GM23338 (cell line): ENCODE measurements around the gene APBA1. TPM values are rescaled to one million over a fixed set of nuclear protein-coding genes. Genes with fewer than 3 reads are reported as not detected.

Experiments used
- ATAC-seq: fragments of 200-7000 bp; cut with Tn5 transposase; 3 replicates; pipeline ENCODE4 v1.9.1; 2020
- DNase-seq: peaks from one replicate; pipeline ENCODE4 v3.0.0-alpha.2; 2015; ENCODE audit warnings: low spot score
- H2AFZ ChIP-seq: fragments of 200-600 bp; sonication (generic); 2 replicates; pipeline ENCODE4 v1.8.0; 2016; ENCODE audit warnings: antibody characterized with exemption, mild to moderate bottlenecking, moderate library complexity
- H3F3A ChIP-seq: fragments of 200-600 bp; sonication (generic); replicated peaks from 2 replicates; pipeline ENCODE4 v1.8.0; 2017; ENCODE audit warnings: antibody characterized with exemption, mixed run types, low read depth
- H3K27ac ChIP-seq: fragments of 200-600 bp; sonication (generic); 2 replicates; pipeline ENCODE4 v1.6.1; 2016; ENCODE audit warnings: low read depth
- H3K27me3 ChIP-seq: fragments of 200-600 bp; sonication (generic); 2 replicates; pipeline ENCODE4 v1.8.0; 2016; ENCODE audit warnings: mild to moderate bottlenecking, mixed run types, moderate library complexity; ENCODE audit not compliant: insufficient read depth
- H3K36me3 ChIP-seq: fragments of 200-600 bp; sonication (generic); 2 replicates; pipeline ENCODE4 v1.8.0; 2016; ENCODE audit warnings: mild to moderate bottlenecking; ENCODE audit not compliant: insufficient read depth
- H3K4me1 ChIP-seq: fragments of 200-600 bp; sonication (generic); 2 replicates; pipeline ENCODE4 v1.8.0; 2016; ENCODE audit warnings: mild to moderate bottlenecking, moderate library complexity; ENCODE audit not compliant: insufficient read depth
- H3K4me2 ChIP-seq: fragments of 200-600 bp; sonication (generic); 2 replicates; pipeline ENCODE4 v1.7.1; 2017; ENCODE audit warnings: mixed run types
- H3K4me3 ChIP-seq: fragments of 200-600 bp; sonication (generic); 2 replicates; pipeline ENCODE4 v1.6.1; 2016; ENCODE audit warnings: mixed run types
- H3K79me2 ChIP-seq: fragments of 200-600 bp; sonication (generic); replicated peaks from 2 replicates; pipeline ENCODE4 v1.8.0; 2017; ENCODE audit warnings: mild to moderate bottlenecking; ENCODE audit not compliant: insufficient read depth
- H3K9me2 ChIP-seq: fragments of 200-600 bp; sonication (generic); 2 replicates; pipeline ENCODE4 v1.8.0; 2017; ENCODE audit not compliant: insufficient read depth
- H4K20me1 ChIP-seq: fragments of 200-600 bp; sonication (generic); replicated peaks from 2 replicates; pipeline ENCODE4 v1.8.0; 2017; ENCODE audit warnings: mild to moderate bottlenecking; ENCODE audit not compliant: insufficient read depth
- H3K27ac Mint-ChIP-seq: 2 replicates; pipeline ENCODE4 v1.8.0; 2020; ENCODE audit warnings: inconsistent platforms, mild to moderate bottlenecking, moderate library complexity, mixed read lengths
- H3K27me3 Mint-ChIP-seq: 3 replicates; pipeline ENCODE4 v1.8.0; 2022; ENCODE audit warnings: low read depth, mild to moderate bottlenecking, moderate library complexity, mixed read lengths, inconsistent platforms; ENCODE audit not compliant: insufficient read depth, poor library complexity
- H3K36me3 Mint-ChIP-seq: 3 replicates; pipeline ENCODE4 v1.8.0; 2021; ENCODE audit warnings: low read depth, mild to moderate bottlenecking, inconsistent platforms, moderate library complexity, mixed read lengths
- H3K4me1 Mint-ChIP-seq: 3 replicates; pipeline ENCODE4 v1.8.0; 2020; ENCODE audit warnings: mild to moderate bottlenecking, inconsistent platforms, mixed read lengths
- H3K4me3 Mint-ChIP-seq: 3 replicates; pipeline ENCODE4 v1.8.0; 2021; ENCODE audit warnings: moderate library complexity, mild to moderate bottlenecking, inconsistent platforms, mixed read lengths
- H3K9me3 Mint-ChIP-seq: 3 replicates; pipeline ENCODE4 v1.8.0; 2020; ENCODE audit warnings: moderate library complexity, mild to moderate bottlenecking, inconsistent platforms, mixed read lengths
- CREB1 ChIP-seq: fragments of 250-450 bp; sonication (Bioruptor Pico); IDR thresholded peaks from 2 replicates; pipeline ENCODE4 v1.5.0; 2020; ENCODE audit warnings: low read depth, mild to moderate bottlenecking, moderate library complexity
- EZH2phosphoT487 ChIP-seq: fragments of 200-600 bp; sonication (generic); IDR thresholded peaks from one replicate; pipeline ENCODE4 v1.8.1; 2018; ENCODE audit warnings: antibody characterized with exemption; ENCODE audit not compliant: unreplicated experiment
- JUNB ChIP-seq: IDR thresholded peaks from one replicate; pipeline ENCODE4 v1.6.1; 2016; ENCODE audit warnings: antibody characterized with exemption; ENCODE audit not compliant: unreplicated experiment
- NANOG ChIP-seq: IDR thresholded peaks from 2 replicates; pipeline ENCODE4 v1.6.1; 2016; ENCODE audit warnings: antibody characterized with exemption, borderline replicate concordance
- ZNF331 ChIP-seq: fragments of 250-450 bp; sonication (Bioruptor Pico); IDR thresholded peaks from 2 replicates; pipeline ENCODE4 v1.5.0; 2020; ENCODE audit warnings: low read depth, mild to moderate bottlenecking, moderate library complexity
- polyA plus RNA-seq: library from polyadenylated mRNA; unstranded; fragments of >200 nt; fragmentation: Nextera tagmentation; extraction: Ambion mirVana; gene quantifications from 2 replicates; pipeline ENCODE4 v1.2.1, GENCODE V29; 2016
- total RNA-seq: library from RNA; depleted of rRNA; stranded (reverse); fragments of >200 nt; shearing (Covaris generic); gene quantifications from 2 replicates; pipeline ENCODE4 v1.2.3, GENCODE V29; 2014
- TF ChIP-seq, protein P1 (sequence below): IDR thresholded peaks from one replicate; pipeline ENCODE4 v1.6.1; 2018; ENCODE audit warnings: antibody characterized with exemption; ENCODE audit not compliant: unreplicated experiment
- TF ChIP-seq, protein P2 (sequence below): fragments of 250-450 bp; sonication (Bioruptor Pico); IDR thresholded peaks from 2 replicates; pipeline ENCODE4 v1.5.0; 2020; ENCODE audit warnings: mild to moderate bottlenecking, moderate library complexity

The APBA1 gene
- total and polyA plus RNA-seq, 2 experiments from 2014 or later: 0.26 to 1.0 TPM

DNA sequence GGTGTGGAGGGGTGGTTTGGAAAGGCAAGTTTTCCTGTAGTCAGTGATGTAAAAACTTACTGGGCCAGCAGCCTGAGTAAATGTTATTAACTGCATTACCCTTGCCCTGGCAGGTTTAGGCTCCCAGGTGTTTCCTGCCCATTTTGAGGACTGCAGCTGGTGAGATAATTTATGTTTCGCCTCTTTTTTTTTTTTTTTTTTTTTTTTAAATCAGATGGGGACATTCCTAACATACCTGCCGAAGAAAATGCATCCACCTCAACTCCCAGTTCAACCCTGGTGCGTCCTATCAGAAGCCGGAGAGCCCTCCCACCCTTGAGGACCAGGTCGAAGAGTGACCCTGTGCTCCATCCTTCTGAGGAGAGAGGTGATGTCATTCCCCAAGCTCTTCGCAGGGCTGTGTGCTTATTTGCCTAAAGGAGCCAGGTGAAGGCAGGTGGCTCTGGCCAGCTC lies 286.6 kb downstream of the APBA1 start:
- H3K36me3 ChIP-seq: no peaks in the 10 kb centered on the region
- H3K4me3 ChIP-seq: no peak overlapping the region
- DNase-seq: peak; percentile 93
- ATAC-seq: peak; percentile 98
- H3F3A ChIP-seq: no peaks in the 10 kb centered on the region
- H3K79me2 ChIP-seq: no peaks in the 10 kb centered on the region
- H3K27ac Mint-ChIP-seq: peak overlapping the region; percentile 86
- no peak overlapping the region for H3K4me3 Mint-ChIP-seq
- no peaks in the 10 kb centered on the region for H4K20me1 ChIP-seq
- no peaks in the 10 kb centered on the region for H3K9me3 Mint-ChIP-seq
- 0 out of 2 replicates have a peak, but pooled peaks cover 2% of the 10 kb centered on the region for H3K4me1 ChIP-seq
- TF ChIP-seq NANOG: no peak
- TF ChIP-seq, protein P1, sequence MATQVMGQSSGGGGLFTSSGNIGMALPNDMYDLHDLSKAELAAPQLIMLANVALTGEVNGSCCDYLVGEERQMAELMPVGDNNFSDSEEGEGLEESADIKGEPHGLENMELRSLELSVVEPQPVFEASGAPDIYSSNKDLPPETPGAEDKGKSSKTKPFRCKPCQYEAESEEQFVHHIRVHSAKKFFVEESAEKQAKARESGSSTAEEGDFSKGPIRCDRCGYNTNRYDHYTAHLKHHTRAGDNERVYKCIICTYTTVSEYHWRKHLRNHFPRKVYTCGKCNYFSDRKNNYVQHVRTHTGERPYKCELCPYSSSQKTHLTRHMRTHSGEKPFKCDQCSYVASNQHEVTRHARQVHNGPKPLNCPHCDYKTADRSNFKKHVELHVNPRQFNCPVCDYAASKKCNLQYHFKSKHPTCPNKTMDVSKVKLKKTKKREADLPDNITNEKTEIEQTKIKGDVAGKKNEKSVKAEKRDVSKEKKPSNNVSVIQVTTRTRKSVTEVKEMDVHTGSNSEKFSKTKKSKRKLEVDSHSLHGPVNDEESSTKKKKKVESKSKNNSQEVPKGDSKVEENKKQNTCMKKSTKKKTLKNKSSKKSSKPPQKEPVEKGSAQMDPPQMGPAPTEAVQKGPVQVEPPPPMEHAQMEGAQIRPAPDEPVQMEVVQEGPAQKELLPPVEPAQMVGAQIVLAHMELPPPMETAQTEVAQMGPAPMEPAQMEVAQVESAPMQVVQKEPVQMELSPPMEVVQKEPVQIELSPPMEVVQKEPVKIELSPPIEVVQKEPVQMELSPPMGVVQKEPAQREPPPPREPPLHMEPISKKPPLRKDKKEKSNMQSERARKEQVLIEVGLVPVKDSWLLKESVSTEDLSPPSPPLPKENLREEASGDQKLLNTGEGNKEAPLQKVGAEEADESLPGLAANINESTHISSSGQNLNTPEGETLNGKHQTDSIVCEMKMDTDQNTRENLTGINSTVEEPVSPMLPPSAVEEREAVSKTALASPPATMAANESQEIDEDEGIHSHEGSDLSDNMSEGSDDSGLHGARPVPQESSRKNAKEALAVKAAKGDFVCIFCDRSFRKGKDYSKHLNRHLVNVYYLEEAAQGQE: no peak
- H3K27ac ChIP-seq: peak overlapping the region; percentile 92
- H3K4me2 ChIP-seq: no peak overlapping the region
- H3K4me1 Mint-ChIP-seq: peaks cover 27% of the 10 kb centered on the region
- no peaks in the 10 kb centered on the region for H3K27me3 ChIP-seq
- H3K9me2 ChIP-seq: peaks cover 5% of the 10 kb centered on the region; the same call in 1 of the 2 replicates
- H2AFZ ChIP-seq: no peak overlapping the region
- H3K36me3 Mint-ChIP-seq: peaks cover 11% of the 10 kb centered on the region; the same call in 2 of the 3 replicates
- peaks cover 9% of the 10 kb centered on the region for H3K27me3 Mint-ChIP-seq

DNA sequence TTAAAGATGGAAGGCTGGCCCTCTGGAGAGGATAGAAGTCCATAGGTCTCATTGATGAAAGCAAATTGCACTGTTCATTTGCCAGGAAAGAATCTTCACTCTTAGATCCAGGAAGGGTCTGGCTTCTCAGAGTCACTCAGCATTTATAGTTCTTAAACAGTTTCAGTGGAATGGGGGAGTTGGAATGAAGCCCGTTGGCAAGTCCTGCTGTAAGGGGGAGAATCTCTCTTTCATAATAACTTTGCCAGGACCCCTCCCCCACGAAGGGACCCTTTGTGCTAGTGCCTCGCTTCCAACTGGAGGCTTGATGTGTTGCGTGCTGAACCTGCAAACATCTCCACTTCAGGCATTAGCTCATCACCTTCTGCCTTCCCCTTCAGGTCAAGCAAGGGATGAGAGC lies 290.0 kb downstream of the APBA1 start:
- Mint-ChIP-seq H3K27ac (no peak overlapping the region), H3K27me3 (peaks cover 14% of the 10 kb centered on the region), H3K4me1 (peaks cover 25% of the 10 kb centered on the region), H3K9me3 (no peaks in the 10 kb centered on the region), H3K4me3 (no peak overlapping the region), H3K36me3 (no peaks in the 10 kb centered on the region; the same call in 2 of the 3 replicates)
- no peaks in the 10 kb centered on the region for H3F3A ChIP-seq
- H3K9me2 ChIP-seq: peaks cover 3% of the 10 kb centered on the region; the same call in 1 of the 2 replicates
- no peak overlapping the region for H3K27ac ChIP-seq
- H3K36me3 ChIP-seq: no peaks in the 10 kb centered on the region
- TF ChIP-seq ZNF331 (CRISPR knock-in tag): no peak
- no peak for TF ChIP-seq EZH2phosphoT487
- TF ChIP-seq CREB1: no peak
- TF ChIP-seq, protein P2, sequence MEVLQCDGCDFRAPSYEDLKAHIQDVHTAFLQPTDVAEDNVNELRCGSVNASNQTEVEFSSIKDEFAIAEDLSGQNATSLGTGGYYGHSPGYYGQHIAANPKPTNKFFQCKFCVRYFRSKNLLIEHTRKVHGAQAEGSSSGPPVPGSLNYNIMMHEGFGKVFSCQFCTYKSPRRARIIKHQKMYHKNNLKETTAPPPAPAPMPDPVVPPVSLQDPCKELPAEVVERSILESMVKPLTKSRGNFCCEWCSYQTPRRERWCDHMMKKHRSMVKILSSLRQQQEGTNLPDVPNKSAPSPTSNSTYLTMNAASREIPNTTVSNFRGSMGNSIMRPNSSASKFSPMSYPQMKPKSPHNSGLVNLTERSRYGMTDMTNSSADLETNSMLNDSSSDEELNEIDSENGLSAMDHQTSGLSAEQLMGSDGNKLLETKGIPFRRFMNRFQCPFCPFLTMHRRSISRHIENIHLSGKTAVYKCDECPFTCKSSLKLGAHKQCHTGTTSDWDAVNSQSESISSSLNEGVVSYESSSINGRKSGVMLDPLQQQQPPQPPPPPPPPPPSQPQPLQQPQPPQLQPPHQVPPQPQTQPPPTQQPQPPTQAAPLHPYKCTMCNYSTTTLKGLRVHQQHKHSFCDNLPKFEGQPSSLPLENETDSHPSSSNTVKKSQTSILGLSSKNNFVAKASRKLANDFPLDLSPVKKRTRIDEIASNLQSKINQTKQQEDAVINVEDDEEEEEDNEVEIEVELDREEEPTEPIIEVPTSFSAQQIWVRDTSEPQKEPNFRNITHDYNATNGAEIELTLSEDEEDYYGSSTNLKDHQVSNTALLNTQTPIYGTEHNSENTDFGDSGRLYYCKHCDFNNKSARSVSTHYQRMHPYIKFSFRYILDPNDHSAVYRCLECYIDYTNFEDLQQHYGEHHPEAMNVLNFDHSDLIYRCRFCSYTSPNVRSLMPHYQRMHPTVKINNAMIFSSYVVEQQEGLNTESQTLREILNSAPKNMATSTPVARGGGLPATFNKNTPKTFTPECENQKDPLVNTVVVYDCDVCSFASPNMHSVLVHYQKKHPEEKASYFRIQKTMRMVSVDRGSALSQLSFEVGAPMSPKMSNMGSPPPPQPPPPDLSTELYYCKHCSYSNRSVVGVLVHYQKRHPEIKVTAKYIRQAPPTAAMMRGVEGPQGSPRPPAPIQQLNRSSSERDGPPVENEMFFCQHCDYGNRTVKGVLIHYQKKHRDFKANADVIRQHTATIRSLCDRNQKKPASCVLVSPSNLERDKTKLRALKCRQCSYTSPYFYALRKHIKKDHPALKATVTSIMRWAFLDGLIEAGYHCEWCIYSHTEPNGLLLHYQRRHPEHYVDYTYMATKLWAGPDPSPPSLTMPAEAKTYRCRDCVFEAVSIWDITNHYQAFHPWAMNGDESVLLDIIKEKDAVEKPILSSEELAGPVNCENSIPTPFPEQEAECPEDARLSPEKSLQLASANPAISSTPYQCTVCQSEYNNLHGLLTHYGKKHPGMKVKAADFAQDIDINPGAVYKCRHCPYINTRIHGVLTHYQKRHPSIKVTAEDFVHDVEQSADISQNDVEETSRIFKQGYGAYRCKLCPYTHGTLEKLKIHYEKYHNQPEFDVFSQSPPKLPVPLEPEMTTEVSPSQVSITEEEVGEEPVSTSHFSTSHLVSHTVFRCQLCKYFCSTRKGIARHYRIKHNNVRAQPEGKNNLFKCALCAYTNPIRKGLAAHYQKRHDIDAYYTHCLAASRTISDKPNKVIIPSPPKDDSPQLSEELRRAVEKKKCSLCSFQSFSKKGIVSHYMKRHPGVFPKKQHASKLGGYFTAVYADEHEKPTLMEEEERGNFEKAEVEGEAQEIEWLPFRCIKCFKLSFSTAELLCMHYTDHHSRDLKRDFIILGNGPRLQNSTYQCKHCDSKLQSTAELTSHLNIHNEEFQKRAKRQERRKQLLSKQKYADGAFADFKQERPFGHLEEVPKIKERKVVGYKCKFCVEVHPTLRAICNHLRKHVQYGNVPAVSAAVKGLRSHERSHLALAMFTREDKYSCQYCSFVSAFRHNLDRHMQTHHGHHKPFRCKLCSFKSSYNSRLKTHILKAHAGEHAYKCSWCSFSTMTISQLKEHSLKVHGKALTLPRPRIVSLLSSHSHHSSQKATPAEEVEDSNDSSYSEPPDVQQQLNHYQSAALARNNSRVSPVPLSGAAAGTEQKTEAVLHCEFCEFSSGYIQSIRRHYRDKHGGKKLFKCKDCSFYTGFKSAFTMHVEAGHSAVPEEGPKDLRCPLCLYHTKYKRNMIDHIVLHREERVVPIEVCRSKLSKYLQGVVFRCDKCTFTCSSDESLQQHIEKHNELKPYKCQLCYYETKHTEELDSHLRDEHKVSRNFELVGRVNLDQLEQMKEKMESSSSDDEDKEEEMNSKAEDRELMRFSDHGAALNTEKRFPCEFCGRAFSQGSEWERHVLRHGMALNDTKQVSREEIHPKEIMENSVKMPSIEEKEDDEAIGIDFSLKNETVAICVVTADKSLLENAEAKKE (CRISPR knock-in tag): no peak
- no peak for TF ChIP-seq JUNB
- no peak for TF ChIP-seq NANOG
- TF ChIP-seq, protein P1: no peak
- H3K4me3 ChIP-seq: no peak overlapping the region
- H3K4me1 ChIP-seq: 0 out of 2 replicates have a peak, but pooled peaks cover 8% of the 10 kb centered on the region
- H3K27me3 ChIP-seq: no peaks in the 10 kb centered on the region
- H4K20me1 ChIP-seq: no peaks in the 10 kb centered on the region
- ATAC-seq (no peak; the same call in 2 of the 3 replicates), DNase-seq (peak; percentile 17)
- H3K79me2 ChIP-seq: no peaks in the 10 kb centered on the region
- no peak overlapping the region for H2AFZ ChIP-seq
- H3K4me2 ChIP-seq: no peak overlapping the region
